Liver (tissue), 9 donors: ENCODE results near the gene NMRAL1. TPM values are rescaled to one million over a fixed set of nuclear protein-coding genes. Genes with fewer than 3 reads are reported as not detected.

ENCODE experiments used
- DNase-seq: peaks from one replicate; pipeline ENCODE4 v3.0.0-alpha.2; 2017; ENCODE audit warnings: low spot score
- H3K27ac ChIP-seq, 2 donors: one replicate each; pipeline ENCODE4 v1.7.0; 2013; ENCODE audit warnings: inconsistent platforms in 2 of 2, low read length in 2 of 2, control low read depth in 1 of 2, low read depth in 1 of 2, mild to moderate bottlenecking in 1 of 2
- H3K27me3 ChIP-seq, 4 donors: one replicate each; pipeline versions ENCODE4 v1.6.1 to v1.7.0; 2013; ENCODE audit warnings: low read length in 3 of 4, inconsistent platforms in 1 of 4, mild to moderate bottlenecking in 1 of 4, moderate library complexity in 1 of 4; ENCODE audit not compliant: control insufficient read depth in 4 of 4, insufficient read depth in 4 of 4
- H3K36me3 ChIP-seq, 4 donors: one replicate each; pipeline versions ENCODE4 v1.6.1 to v1.7.0; 2013; ENCODE audit warnings: low read length in 3 of 4, mild to moderate bottlenecking in 3 of 4, low read depth in 1 of 4, moderate library complexity in 1 of 4; ENCODE audit not compliant: control insufficient read depth in 4 of 4, insufficient read depth in 3 of 4
- H3K4me1 ChIP-seq, 4 donors: one replicate each; pipeline versions ENCODE4 v1.6.1 to v1.7.0; 2013; ENCODE audit warnings: low read length in 3 of 4, mild to moderate bottlenecking in 3 of 4, moderate library complexity in 1 of 4; ENCODE audit not compliant: control insufficient read depth in 4 of 4, insufficient read depth in 4 of 4
- H3K4me3 ChIP-seq, 3 donors: one replicate each; pipeline versions ENCODE4 v1.6.1 to v1.7.0; 2013; ENCODE audit warnings: low read length in 3 of 3, control low read depth in 1 of 3, low read depth in 1 of 3, mild to moderate bottlenecking in 1 of 3
- H3K9ac ChIP-seq, 2 donors: one replicate each; pipeline ENCODE4 v1.7.0; 2013; ENCODE audit warnings: low read length in 2 of 2, mild to moderate bottlenecking in 2 of 2, moderate library complexity in 2 of 2, control low read depth in 1 of 2, low read depth in 1 of 2
- H3K9me3 ChIP-seq, 4 donors: one replicate each; pipeline versions ENCODE4 v1.6.1 to v1.7.0; 2013; ENCODE audit warnings: low read length in 3 of 4; ENCODE audit not compliant: control insufficient read depth in 4 of 4
- EGR1 ChIP-seq, 2 donors: IDR thresholded peaks; 2 replicates each; pipeline ENCODE4 v1.6.1; 2016 to 2018; ENCODE audit warnings: antibody characterized with exemption in 2 of 2, low read depth in 2 of 2
- FOXA1 ChIP-seq: IDR thresholded peaks from 2 replicates; pipeline ENCODE4 v1.6.1; 2016; ENCODE audit warnings: antibody characterized with exemption
- FOXA2 ChIP-seq: IDR thresholded peaks from 2 replicates; pipeline ENCODE4 v1.6.1; 2016; ENCODE audit warnings: antibody characterized with exemption
- GABPA ChIP-seq, 2 donors: IDR thresholded peaks in 1 of 2; conservative IDR thresholded peaks in 1 of 2; 2 replicates each; pipeline ENCODE4 v1.6.1; 2016; ENCODE audit warnings: antibody characterized with exemption in 2 of 2, mild to moderate bottlenecking in 1 of 2, moderate library complexity in 1 of 2
- HNF4A ChIP-seq, 2 donors: conservative IDR thresholded peaks; 2 replicates each; pipeline ENCODE4 v1.6.1; 2016; ENCODE audit warnings: antibody characterized with exemption in 2 of 2, mild to moderate bottlenecking in 2 of 2
- HNF4G ChIP-seq: IDR thresholded peaks from 2 replicates; pipeline ENCODE4 v1.6.1; 2016; ENCODE audit warnings: antibody characterized with exemption
- JUND ChIP-seq, 2 donors: IDR thresholded peaks; 2 replicates each; pipeline ENCODE4 v1.6.1; 2016; ENCODE audit warnings: antibody characterized with exemption in 2 of 2
- NR2F2 ChIP-seq: IDR thresholded peaks from 2 replicates; pipeline ENCODE4 v1.6.1; 2016; ENCODE audit warnings: antibody characterized with exemption
- RAD21 ChIP-seq, 2 donors: IDR thresholded peaks; 2 replicates each; pipeline ENCODE4 v1.6.1; 2016; ENCODE audit warnings: antibody characterized with exemption in 2 of 2, mild to moderate bottlenecking in 2 of 2
- RXRA ChIP-seq, 2 donors: IDR thresholded peaks; 2 replicates each; pipeline ENCODE4 v1.6.1; 2017 to 2018; ENCODE audit warnings: antibody characterized with exemption in 2 of 2, mild to moderate bottlenecking in 1 of 2
- SP1 ChIP-seq: IDR thresholded peaks from 2 replicates; pipeline ENCODE4 v1.6.1; 2018; ENCODE audit warnings: antibody characterized with exemption, mild to moderate bottlenecking
- TAF1 ChIP-seq: conservative IDR thresholded peaks from 2 replicates; pipeline ENCODE4 v1.6.1; 2016; ENCODE audit warnings: antibody characterized with exemption, mild to moderate bottlenecking
- YY1 ChIP-seq: IDR thresholded peaks from 2 replicates; pipeline ENCODE4 v1.6.1; 2016; ENCODE audit warnings: antibody characterized with exemption, mild to moderate bottlenecking
- WGBS: extraction: QIAGEN DNeasy Blood & Tissue Kit; methylation state at CpG from one replicate; pipeline ENCODE4 v1.1.7; 2013; 5-methylcytosine and 5-hydroxymethylcytosine counted together
- polyA plus RNA-seq, 2 donors: library from polyadenylated mRNA; stranded (reverse) in 1 of 2; unstranded in 1 of 2; fragments of 200-250 nt in 1 of 2; fragments of >200 nt in 1 of 2; fragmentation: Nextera tagmentation in 1 of 2; extraction: Ambion mirVana in 1 of 2; gene quantifications; one replicate each; pipeline versions ENCODE4 v1.2.1 to v1.2.3, GENCODE V29; 2013 to 2015
- total RNA-seq, 2 donors: library from RNA; depleted of rRNA; stranded (reverse); fragments of >200 nt; gene quantifications; one replicate each; pipeline ENCODE4 v1.2.3, GENCODE V29; 2014
- TF ChIP-seq, protein P1 (sequence below): fragments of 150-350 bp; IDR thresholded peaks from 2 replicates; pipeline ENCODE4 v1.5.1; 2017; ENCODE audit warnings: improper control_type of control experiment, low read depth, low read length; ENCODE audit not compliant: missing input control
- TF ChIP-seq, protein P2 (sequence below): IDR thresholded peaks from 2 replicates; pipeline ENCODE4 v1.6.1; 2016; ENCODE audit warnings: antibody characterized with exemption
- TF ChIP-seq, protein P3 (sequence below): IDR thresholded peaks from 2 replicates; pipeline ENCODE4 v1.6.1; 2016; ENCODE audit warnings: antibody characterized with exemption
- TF ChIP-seq, protein P4 (sequence below): IDR thresholded peaks from 2 replicates; pipeline ENCODE4 v1.6.1; 2016; ENCODE audit warnings: antibody characterized with exemption
- TF ChIP-seq, protein P5 (sequence below): IDR thresholded peaks from 2 replicates; pipeline ENCODE4 v1.6.1; 2016; ENCODE audit warnings: antibody characterized with exemption, mild to moderate bottlenecking
- donor health status: healthy.
- donor health status: healthy.
- donor health status: healthy.
- donor health status: healthy.
- donor health status: healthy.

The NMRAL1 gene
- total and polyA plus RNA-seq, 4 donors: 20.1 to 45.4 (median 28.3) TPM

DNA sequence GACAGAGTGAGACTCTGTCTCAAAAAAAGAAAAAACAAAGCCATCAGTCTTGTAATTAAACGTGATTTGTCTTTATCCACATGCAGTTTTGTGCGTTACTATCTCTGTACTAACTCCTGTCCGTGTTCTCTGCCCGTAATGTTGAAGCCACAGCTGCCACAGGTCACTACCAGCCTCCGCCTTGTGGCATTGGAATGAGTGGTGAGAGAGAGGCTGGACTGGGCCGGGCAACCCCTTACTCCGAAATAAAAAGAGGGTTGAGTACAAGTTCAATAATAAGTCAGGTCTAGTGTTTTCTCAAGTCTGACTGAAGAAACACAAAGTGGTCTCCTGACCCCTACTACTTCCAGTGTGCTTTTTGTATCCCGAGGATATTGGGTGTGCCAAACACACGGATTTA lies 43.4 kb downstream of the NMRAL1 start (continued):
- TF ChIP-seq, protein P1, sequence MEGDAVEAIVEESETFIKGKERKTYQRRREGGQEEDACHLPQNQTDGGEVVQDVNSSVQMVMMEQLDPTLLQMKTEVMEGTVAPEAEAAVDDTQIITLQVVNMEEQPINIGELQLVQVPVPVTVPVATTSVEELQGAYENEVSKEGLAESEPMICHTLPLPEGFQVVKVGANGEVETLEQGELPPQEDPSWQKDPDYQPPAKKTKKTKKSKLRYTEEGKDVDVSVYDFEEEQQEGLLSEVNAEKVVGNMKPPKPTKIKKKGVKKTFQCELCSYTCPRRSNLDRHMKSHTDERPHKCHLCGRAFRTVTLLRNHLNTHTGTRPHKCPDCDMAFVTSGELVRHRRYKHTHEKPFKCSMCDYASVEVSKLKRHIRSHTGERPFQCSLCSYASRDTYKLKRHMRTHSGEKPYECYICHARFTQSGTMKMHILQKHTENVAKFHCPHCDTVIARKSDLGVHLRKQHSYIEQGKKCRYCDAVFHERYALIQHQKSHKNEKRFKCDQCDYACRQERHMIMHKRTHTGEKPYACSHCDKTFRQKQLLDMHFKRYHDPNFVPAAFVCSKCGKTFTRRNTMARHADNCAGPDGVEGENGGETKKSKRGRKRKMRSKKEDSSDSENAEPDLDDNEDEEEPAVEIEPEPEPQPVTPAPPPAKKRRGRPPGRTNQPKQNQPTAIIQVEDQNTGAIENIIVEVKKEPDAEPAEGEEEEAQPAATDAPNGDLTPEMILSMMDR: no peak
- TF ChIP-seq YY1: no peak
- no peak for TF ChIP-seq JUND (IDR thresholded peaks at IDR 0.05)

DNA sequence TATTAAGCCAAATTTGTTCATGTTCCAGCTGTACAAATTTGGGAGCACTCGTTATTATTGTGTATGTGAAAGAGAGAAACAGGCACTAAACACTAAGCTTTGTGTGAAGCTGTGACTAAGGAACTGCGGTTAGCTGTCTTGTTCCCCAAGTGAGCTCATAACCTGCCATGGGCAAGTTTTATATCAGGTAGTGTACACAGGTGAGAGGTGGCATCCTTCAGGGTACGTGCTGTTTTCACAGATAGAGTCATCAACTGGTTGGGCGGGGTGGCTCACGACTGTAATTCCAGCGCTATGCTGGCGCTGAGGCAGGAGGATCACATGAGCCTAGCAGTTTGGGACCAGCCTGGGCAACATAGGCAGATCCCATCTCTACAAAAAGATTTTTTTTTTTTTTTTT lies 45.9 kb downstream of the NMRAL1 start:
- Histone ChIP-seq H3K9ac (no peak overlapping the region), H3K27me3 (no peaks in the 10 kb centered on the region), H3K9me3 (no peaks in the 10 kb centered on the region), H3K4me1 (peaks cover 2 to 22% (median 14%) of the 10 kb centered on the region in 4 donors), H3K4me3 (no peak overlapping the region), H3K36me3 (peaks cover 2 to 10% (median 3%) of the 10 kb centered on the region in 4 donors), H3K27ac (no peak overlapping the region)
- WGBS: 93% methylated on average over 7 of the region's 7 CpGs
- DNase-seq: no peak
- TF ChIP-seq SP1: no peak
- no peak for TF ChIP-seq TAF1
- TF ChIP-seq RXRA (IDR thresholded peaks at IDR 0.05): no peak
- no peak for TF ChIP-seq FOXA2
- TF ChIP-seq YY1: no peak
- TF ChIP-seq, protein P2, sequence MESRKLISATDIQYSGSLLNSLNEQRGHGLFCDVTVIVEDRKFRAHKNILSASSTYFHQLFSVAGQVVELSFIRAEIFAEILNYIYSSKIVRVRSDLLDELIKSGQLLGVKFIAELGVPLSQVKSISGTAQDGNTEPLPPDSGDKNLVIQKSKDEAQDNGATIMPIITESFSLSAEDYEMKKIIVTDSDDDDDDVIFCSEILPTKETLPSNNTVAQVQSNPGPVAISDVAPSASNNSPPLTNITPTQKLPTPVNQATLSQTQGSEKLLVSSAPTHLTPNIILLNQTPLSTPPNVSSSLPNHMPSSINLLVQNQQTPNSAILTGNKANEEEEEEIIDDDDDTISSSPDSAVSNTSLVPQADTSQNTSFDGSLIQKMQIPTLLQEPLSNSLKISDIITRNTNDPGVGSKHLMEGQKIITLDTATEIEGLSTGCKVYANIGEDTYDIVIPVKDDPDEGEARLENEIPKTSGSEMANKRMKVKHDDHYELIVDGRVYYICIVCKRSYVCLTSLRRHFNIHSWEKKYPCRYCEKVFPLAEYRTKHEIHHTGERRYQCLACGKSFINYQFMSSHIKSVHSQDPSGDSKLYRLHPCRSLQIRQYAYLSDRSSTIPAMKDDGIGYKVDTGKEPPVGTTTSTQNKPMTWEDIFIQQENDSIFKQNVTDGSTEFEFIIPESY: no peak
- no peak for TF ChIP-seq EGR1 (IDR thresholded peaks at IDR 0.05; ENCODE audit: low read depth in 2 of 2)
- no peak for TF ChIP-seq GABPA (IDR thresholded peaks at IDR 0.05 in 1 of 2, conservative IDR thresholded peaks at IDR 0.05 in 1 of 2)
- no peak for TF ChIP-seq FOXA1
- no peak for TF ChIP-seq RAD21 (IDR thresholded peaks at IDR 0.05)
- TF ChIP-seq, protein P3, sequence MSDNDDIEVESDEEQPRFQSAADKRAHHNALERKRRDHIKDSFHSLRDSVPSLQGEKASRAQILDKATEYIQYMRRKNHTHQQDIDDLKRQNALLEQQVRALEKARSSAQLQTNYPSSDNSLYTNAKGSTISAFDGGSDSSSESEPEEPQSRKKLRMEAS: no peak
- TF ChIP-seq, protein P4, sequence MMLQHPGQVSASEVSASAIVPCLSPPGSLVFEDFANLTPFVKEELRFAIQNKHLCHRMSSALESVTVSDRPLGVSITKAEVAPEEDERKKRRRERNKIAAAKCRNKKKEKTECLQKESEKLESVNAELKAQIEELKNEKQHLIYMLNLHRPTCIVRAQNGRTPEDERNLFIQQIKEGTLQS: no peak
- TF ChIP-seq NR2F2: no peak
- TF ChIP-seq, protein P5, sequence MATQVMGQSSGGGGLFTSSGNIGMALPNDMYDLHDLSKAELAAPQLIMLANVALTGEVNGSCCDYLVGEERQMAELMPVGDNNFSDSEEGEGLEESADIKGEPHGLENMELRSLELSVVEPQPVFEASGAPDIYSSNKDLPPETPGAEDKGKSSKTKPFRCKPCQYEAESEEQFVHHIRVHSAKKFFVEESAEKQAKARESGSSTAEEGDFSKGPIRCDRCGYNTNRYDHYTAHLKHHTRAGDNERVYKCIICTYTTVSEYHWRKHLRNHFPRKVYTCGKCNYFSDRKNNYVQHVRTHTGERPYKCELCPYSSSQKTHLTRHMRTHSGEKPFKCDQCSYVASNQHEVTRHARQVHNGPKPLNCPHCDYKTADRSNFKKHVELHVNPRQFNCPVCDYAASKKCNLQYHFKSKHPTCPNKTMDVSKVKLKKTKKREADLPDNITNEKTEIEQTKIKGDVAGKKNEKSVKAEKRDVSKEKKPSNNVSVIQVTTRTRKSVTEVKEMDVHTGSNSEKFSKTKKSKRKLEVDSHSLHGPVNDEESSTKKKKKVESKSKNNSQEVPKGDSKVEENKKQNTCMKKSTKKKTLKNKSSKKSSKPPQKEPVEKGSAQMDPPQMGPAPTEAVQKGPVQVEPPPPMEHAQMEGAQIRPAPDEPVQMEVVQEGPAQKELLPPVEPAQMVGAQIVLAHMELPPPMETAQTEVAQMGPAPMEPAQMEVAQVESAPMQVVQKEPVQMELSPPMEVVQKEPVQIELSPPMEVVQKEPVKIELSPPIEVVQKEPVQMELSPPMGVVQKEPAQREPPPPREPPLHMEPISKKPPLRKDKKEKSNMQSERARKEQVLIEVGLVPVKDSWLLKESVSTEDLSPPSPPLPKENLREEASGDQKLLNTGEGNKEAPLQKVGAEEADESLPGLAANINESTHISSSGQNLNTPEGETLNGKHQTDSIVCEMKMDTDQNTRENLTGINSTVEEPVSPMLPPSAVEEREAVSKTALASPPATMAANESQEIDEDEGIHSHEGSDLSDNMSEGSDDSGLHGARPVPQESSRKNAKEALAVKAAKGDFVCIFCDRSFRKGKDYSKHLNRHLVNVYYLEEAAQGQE: no peak
- TF ChIP-seq JUND (IDR thresholded peaks at IDR 0.05): no peak
- no peak for TF ChIP-seq HNF4A (conservative IDR thresholded peaks at IDR 0.05)
- TF ChIP-seq, protein P1: no peak
- no peak for TF ChIP-seq HNF4G
